Thoracic aorta (tissue), 2 donors: ENCODE measurements around the gene SHLD3. TPM values are rescaled to one million over a fixed set of nuclear protein-coding genes. Genes with fewer than 3 reads are reported as not detected.
A peak's percentile ranks its signal among the peaks of the same experiment; 100 is the strongest.
"Not testable (repeated sequence)": the region's sequence is repeated elsewhere in the genome, so short reads cannot be mapped to it uniquely, and the experiment has no call there.

Experiments used
- ATAC-seq: fragments of 150-250 bp; one replicate; pipeline ENCODE4 v1.8.0; 2017; ENCODE audit warnings: low read depth; ENCODE audit not compliant: insufficient number of reproducible peaks, low FRiP score
- DNase-seq: peaks from one replicate; pipeline ENCODE4 v3.0.0-alpha.2; 2020; ENCODE audit warnings: low spot score
- H3K27ac ChIP-seq, 2 donors: fragments of 200-600 bp; sonication (generic); 1 replicate in 1 of 2; 2 replicates in 1 of 2; pipeline ENCODE4 v1.5.1; 2016; ENCODE audit warnings: mild to moderate bottlenecking in 2 of 2, moderate library complexity in 2 of 2
- H3K27me3 ChIP-seq: fragments of 200-600 bp; sonication (generic); replicated peaks from 2 replicates; pipeline ENCODE4 v1.6.0; 2016; ENCODE audit warnings: mild to moderate bottlenecking; ENCODE audit not compliant: insufficient read depth
- H3K36me3 ChIP-seq: fragments of 200-600 bp; sonication (generic); one replicate; pipeline ENCODE4 v1.5.1; 2016
- H3K4me1 ChIP-seq, 2 donors: fragments of 200-600 bp; sonication (generic); 1 replicate in 1 of 2; 2 replicates in 1 of 2; pipeline versions ENCODE4 v1.5.1 to v1.6.0; 2016; ENCODE audit warnings: low read depth in 2 of 2, mild to moderate bottlenecking in 1 of 2; ENCODE audit not compliant: control insufficient read depth in 1 of 2
- H3K4me3 ChIP-seq: fragments of 200-600 bp; sonication (generic); 2 replicates; pipeline ENCODE4 v1.5.1; 2016; ENCODE audit warnings: mild to moderate bottlenecking
- H3K9me3 ChIP-seq: fragments of 200-600 bp; sonication (generic); 2 replicates; pipeline ENCODE4 v1.5.1; 2016
- CTCF ChIP-seq: fragments of 200-600 bp; sonication (generic); IDR thresholded peaks from one replicate; pipeline ENCODE4 v1.5.1; 2019; ENCODE audit warnings: antibody characterized with exemption
- total RNA-seq, 2 donors: library from RNA; depleted of rRNA; stranded (reverse); fragments of >200 nt; gene quantifications; one replicate each; pipeline versions ENCODE4 v1.1.0 to v1.2.3, GENCODE V29; 2016

The SHLD3 gene
- total RNA-seq, 2 donors from 2014 or later: 1.1 to 4.9 TPM

- H3K4me3 ChIP-seq: no peak overlapping the region
- H3K27me3 ChIP-seq: no peaks in the 10 kb centered on the region
- no peak for ATAC-seq
- no peak for TF ChIP-seq CTCF
- no peak overlapping the region for H3K27ac ChIP-seq
- no peaks in the 10 kb centered on the region for H3K9me3 ChIP-seq
- no peak for DNase-seq
- no peaks in the 10 kb centered on the region for H3K4me1 ChIP-seq
- peaks cover 28% of the 10 kb centered on the region for H3K36me3 ChIP-seq
These were observed 12.4 kb upstream of the SHLD3 start for GRCh38 chr5:65612298-65612907.

GRCh38 chr5:65620021-65620420 is 4.8 kb upstream of the SHLD3 start:
- no peaks in the 10 kb centered on the region for H3K9me3 ChIP-seq
- H3K4me1 ChIP-seq: peaks cover 18 to 31% of the 10 kb centered on the region in 2 donors
- H3K4me3 ChIP-seq: no peak overlapping the region
- H3K27me3 ChIP-seq: no peaks in the 10 kb centered on the region
- peaks cover 3% of the 10 kb centered on the region for H3K36me3 ChIP-seq
- no peak for DNase-seq
- no peak for TF ChIP-seq CTCF
- no peak for ATAC-seq
- no peak overlapping the region for H3K27ac ChIP-seq

- H3K4me1 ChIP-seq: peaks cover 25 to 42% of the 10 kb centered on the region in 2 donors
These were observed 2.9 kb upstream of the SHLD3 start for GRCh38 chr5:65621961-65622360.

GRCh38 chr5:65623482-65623881 is 1.3 kb upstream of the SHLD3 start:
- peaks cover 25 to 42% of the 10 kb centered on the region in 2 donors for H3K4me1 ChIP-seq
- ATAC-seq (no peak), DNase-seq (no peak)
- no peaks in the 10 kb centered on the region for H3K27me3 ChIP-seq
- H3K27ac ChIP-seq: peak overlapping the region; percentile 77 to 82
- no peak for TF ChIP-seq CTCF
- peak overlapping the region; percentile 92 for H3K4me3 ChIP-seq
- no peaks in the 10 kb centered on the region for H3K9me3 ChIP-seq
- H3K36me3 ChIP-seq: no peaks in the 10 kb centered on the region

More at GRCh38 chr5:65621961-65622360, 2.9 kb upstream of the SHLD3 start:
- not testable (repeated sequence) for H3K27ac ChIP-seq, H3K4me3 ChIP-seq, H3K36me3 ChIP-seq, H3K9me3 ChIP-seq, ATAC-seq, DNase-seq, H3K27me3 ChIP-seq

- Histone ChIP-seq H3K36me3 (no peaks in the 10 kb centered on the region), H3K4me3 (peak within 1 kb of the TSS; percentile 92), H3K27me3 (no peaks in the 10 kb centered on the region), H3K27ac (peak within 1 kb of the TSS; percentile 77 to 82), H3K9me3 (no peaks in the 10 kb centered on the region), H3K4me1 (peaks cover 25 to 37% of the 10 kb centered on the region in 2 donors)
- DNase-seq: peak; percentile 78
- peak; percentile 93 for ATAC-seq
- no peak for TF ChIP-seq CTCF
These were observed 729 bp upstream of the SHLD3 start, which contains the start of gene TRIM23 for GRCh38 chr5:65624025-65624570. Gene TRIM23, minus strand, starts transcription at chr5:65624333. Its CDS starts 59 bp downstream, at chr5:65624274.
